HEK293 (cell line): ENCODE results near the gene VPS37C.
A peak's percentile ranks its signal among the peaks of the same experiment; 100 is the strongest.

ENCODE experiments used
- CTCF ChIA-PET: fragments of 350-600 bp; formaldehyde crosslinking; extraction: SDS; loops from one replicate; lab custom pipeline; 2021; ENCODE audit warnings: antibody characterized with exemption; lab: Yijun Ruan, JAX
- POLR2A ChIA-PET: fragments of 300-600 bp; formaldehyde crosslinking; extraction: SDS; loops from one replicate; lab custom pipeline; 2020; ENCODE audit warnings: antibody characterized with exemption, inconsistent platforms; lab: Yijun Ruan, JAX
- H3K27ac ChIP-seq: fragments of 200-500 bp; sonication (Bioruptor generic); 2 replicates; pipeline ENCODE4 v1.5.1; 2014; ENCODE audit warnings: low read depth, low read length, control low read depth, inconsistent platforms; ENCODE audit errors: extremely low read depth
- H3K36me3 ChIP-seq, 2 experiments: fragments of 200-500 bp in 1 of 2; sonication (Bioruptor generic) in 1 of 2; 1 replicate in 1 of 2; 2 replicates in 1 of 2; pipeline ENCODE4 v1.5.1; 2014 to 2017; ENCODE audit warnings: inconsistent platforms in 2 of 2, low read length in 2 of 2; ENCODE audit not compliant: control insufficient read depth in 2 of 2, insufficient read depth in 1 of 2
- H3K4me1 ChIP-seq: fragments of 200-500 bp; sonication (Bioruptor generic); 2 replicates; pipeline ENCODE4 v1.5.1; 2014; ENCODE audit warnings: mild to moderate bottlenecking, low read length, inconsistent platforms; ENCODE audit not compliant: control insufficient read depth, insufficient read depth
- H3K4me3 ChIP-seq: 2 replicates; pipeline ENCODE4 v1.5.1; 2011; ENCODE audit warnings: low read depth, mild to moderate bottlenecking, control low read depth, low read length, moderate library complexity
- H3K9me3 ChIP-seq: fragments of 200-500 bp; sonication (Bioruptor generic); 2 replicates; pipeline ENCODE4 v1.5.1; 2014; ENCODE audit warnings: low read depth, low read length, inconsistent platforms; ENCODE audit not compliant: control insufficient read depth, insufficient read depth
- BCL11A ChIP-seq: fragments of 450-650 bp; formaldehyde crosslinking; IDR thresholded peaks from 2 replicates; pipeline ENCODE4 v1.5.1; 2016; ENCODE audit warnings: low read depth, missing biosample characterization, missing genetic modification characterization
- KLF1 ChIP-seq: fragments of 450-650 bp; formaldehyde crosslinking; IDR thresholded peaks from 2 replicates; pipeline ENCODE4 v1.5.1; 2016; ENCODE audit warnings: missing biosample characterization, missing genetic modification characterization
- KLF17 ChIP-seq: fragments of 450-650 bp; formaldehyde crosslinking; IDR thresholded peaks from 2 replicates; pipeline ENCODE4 v1.5.1; 2016; ENCODE audit warnings: missing biosample characterization, missing genetic modification characterization
- OVOL3 ChIP-seq: fragments of 450-650 bp; formaldehyde crosslinking; IDR thresholded peaks from 2 replicates; pipeline ENCODE4 v1.5.1; 2016; ENCODE audit warnings: missing biosample characterization, missing genetic modification characterization
- ZNF169 ChIP-seq: fragments of 450-650 bp; formaldehyde crosslinking; IDR thresholded peaks from 2 replicates; pipeline ENCODE4 v1.5.1; 2016; ENCODE audit warnings: missing biosample characterization, missing genetic modification characterization
- ZNF175 ChIP-seq: fragments of 450-650 bp; formaldehyde crosslinking; IDR thresholded peaks from 2 replicates; pipeline ENCODE4 v1.5.1; 2016; ENCODE audit warnings: missing biosample characterization, missing genetic modification characterization
- ZNF530 ChIP-seq: fragments of 450-650 bp; formaldehyde crosslinking; IDR thresholded peaks from 2 replicates; pipeline ENCODE4 v1.5.1; 2016; ENCODE audit warnings: low read depth, missing biosample characterization, missing genetic modification characterization
- ZNF585B ChIP-seq: fragments of 450-650 bp; formaldehyde crosslinking; IDR thresholded peaks from 2 replicates; pipeline ENCODE4 v1.5.1; 2016; ENCODE audit warnings: missing biosample characterization, missing genetic modification characterization
- ZNF677 ChIP-seq: fragments of 450-650 bp; IDR thresholded peaks from 2 replicates; pipeline ENCODE4 v1.5.0; 2018; ENCODE audit warnings: missing biosample characterization, mild to moderate bottlenecking, missing genetic modification characterization, moderate library complexity
- ZNF768 ChIP-seq: fragments of 450-650 bp; formaldehyde crosslinking; IDR thresholded peaks from 2 replicates; pipeline ENCODE4 v1.5.1; 2018; ENCODE audit warnings: missing biosample characterization, mild to moderate bottlenecking, missing genetic modification characterization
- TF ChIP-seq, protein P1 (sequence below): IDR thresholded peaks from 2 replicates; pipeline ENCODE4 v1.6.1; 2011; ENCODE audit warnings: mild to moderate bottlenecking, low read depth, low read length, borderline replicate concordance
- TF ChIP-seq, protein P2 (sequence below): fragments of 450-650 bp; formaldehyde crosslinking; IDR thresholded peaks from 2 replicates; pipeline ENCODE4 v1.5.1; 2016; ENCODE audit warnings: missing biosample characterization, missing genetic modification characterization

Gene VPS37C

DNA sequence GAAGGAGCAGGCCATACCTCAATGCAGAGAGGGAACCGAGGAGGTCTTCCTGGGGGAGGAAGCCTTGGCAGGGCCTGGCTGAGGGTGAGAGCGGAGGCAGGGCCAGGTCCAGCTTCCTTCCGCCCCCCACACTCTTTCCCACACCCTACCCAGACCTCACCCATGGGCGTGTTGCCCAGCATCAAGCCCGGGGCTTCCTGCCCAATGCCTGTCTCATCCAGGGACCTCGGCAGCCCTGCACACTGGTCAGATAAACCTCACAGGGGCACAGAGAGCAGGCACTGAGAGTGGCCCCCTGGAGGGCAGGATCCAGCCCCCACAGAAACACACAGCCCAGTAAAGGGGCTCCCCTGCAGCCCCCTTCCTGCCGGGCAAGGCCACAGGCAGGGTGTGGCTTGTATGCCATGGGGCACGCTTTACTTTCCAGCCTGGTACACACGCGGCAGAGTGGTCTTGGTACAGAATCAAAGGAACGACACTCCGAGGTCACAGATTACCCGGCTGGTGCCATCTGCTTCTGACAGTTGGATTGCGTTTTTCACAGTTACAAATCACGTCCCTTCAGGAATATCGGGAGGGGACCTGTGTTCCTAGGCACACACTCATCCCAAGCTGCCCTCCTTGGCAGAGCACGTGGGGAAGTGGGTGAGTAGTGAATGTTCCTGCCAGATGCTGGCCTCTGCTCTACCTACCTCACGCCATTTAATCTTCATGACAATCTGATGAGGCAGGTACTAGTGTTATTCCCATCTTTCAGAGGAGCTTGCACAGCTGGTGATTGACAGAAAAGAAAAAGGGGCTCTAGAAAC, 79.0 kb downstream of the VPS37C start:
- no peak overlapping the region for H3K27ac ChIP-seq
- TF ChIP-seq KLF1 (tag by site-specific recombination) (peak; percentile 31; the same call in 1 of the 2 replicates), ZNF677 (tag by site-specific recombination) (no peak)
- CTCF ChIA-PET, result no interaction called here
- no peaks in the 10 kb centered on the region for H3K4me1 ChIP-seq
- no peaks in the 10 kb centered on the region for H3K9me3 ChIP-seq
- H3K36me3 ChIP-seq, result no peaks in the 10 kb centered on the region
- H3K4me3 ChIP-seq, result no peak overlapping the region
- POLR2A ChIA-PET, result no interaction called here

DNA sequence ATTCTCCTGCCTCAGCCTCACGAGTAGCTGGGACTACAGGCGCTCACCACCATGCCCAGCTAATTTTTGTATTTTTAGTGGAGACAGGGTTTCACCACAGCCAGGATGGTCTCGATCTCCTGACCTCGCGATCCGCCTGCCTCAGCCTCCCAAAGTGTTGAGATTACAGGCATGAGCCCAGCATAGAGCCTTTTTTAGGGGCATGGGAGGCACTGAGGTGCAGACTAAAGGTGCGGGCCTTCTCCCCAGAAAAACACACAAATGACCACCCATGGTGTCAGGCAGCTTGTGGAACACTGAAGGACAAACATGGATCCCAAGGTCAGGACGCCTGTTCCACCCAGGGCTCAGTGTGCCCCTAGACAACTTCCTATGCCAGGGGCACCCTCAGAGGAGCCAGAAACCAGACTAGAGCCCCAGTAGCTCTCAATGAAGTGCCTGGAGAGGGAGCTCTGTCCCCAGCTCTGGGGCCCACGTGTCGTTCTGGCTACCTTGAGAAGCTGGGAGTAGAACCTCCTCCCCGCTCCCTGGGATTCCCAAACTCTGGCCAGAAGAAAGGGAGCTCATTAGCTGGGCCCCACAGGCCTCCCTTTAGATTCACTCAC, 80.1 kb downstream of the VPS37C start:
- H3K27ac ChIP-seq, result no peak overlapping the region
- H3K9me3 ChIP-seq, result no peaks in the 10 kb centered on the region
- ChIA-PET POLR2A (interaction anchor here (0.7 kb wide), 1 partner anchor 115 kb away, joined by 4 read pairs; no protein-coding TSS in a partner anchor), CTCF (no interaction called here)
- no peaks in the 10 kb centered on the region for H3K4me1 ChIP-seq
- H3K36me3 ChIP-seq, result no peaks in the 10 kb centered on the region
- H3K4me3 ChIP-seq, result no peak overlapping the region
- no peak for TF ChIP-seq ZNF585B (tag by site-specific recombination)
- TF ChIP-seq, protein P1, sequence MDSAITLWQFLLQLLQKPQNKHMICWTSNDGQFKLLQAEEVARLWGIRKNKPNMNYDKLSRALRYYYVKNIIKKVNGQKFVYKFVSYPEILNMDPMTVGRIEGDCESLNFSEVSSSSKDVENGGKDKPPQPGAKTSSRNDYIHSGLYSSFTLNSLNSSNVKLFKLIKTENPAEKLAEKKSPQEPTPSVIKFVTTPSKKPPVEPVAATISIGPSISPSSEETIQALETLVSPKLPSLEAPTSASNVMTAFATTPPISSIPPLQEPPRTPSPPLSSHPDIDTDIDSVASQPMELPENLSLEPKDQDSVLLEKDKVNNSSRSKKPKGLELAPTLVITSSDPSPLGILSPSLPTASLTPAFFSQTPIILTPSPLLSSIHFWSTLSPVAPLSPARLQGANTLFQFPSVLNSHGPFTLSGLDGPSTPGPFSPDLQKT, result no peak
- no peak for TF ChIP-seq ZNF175 (tag by site-specific recombination)
- TF ChIP-seq ZNF530 (tag by site-specific recombination), result no peak
- TF ChIP-seq KLF17 (tag by site-specific recombination), result no peak
- TF ChIP-seq ZNF169 (tag by site-specific recombination), result no peak

GRCh38 chr11:61080526-61080925, 80.7 kb downstream of the VPS37C start:
- ChIA-PET POLR2A (interaction anchor here (0.7 kb wide), 2 partner anchors 16 to 115 kb away, joined by 4 read pairs; no protein-coding TSS in a partner anchor), CTCF (no interaction called here)
- Histone ChIP-seq H3K36me3 (no peaks in the 10 kb centered on the region), H3K4me3 (no peak overlapping the region), H3K4me1 (no peaks in the 10 kb centered on the region), H3K27ac (no peak overlapping the region), H3K9me3 (no peaks in the 10 kb centered on the region)
- TF ChIP-seq ZNF169 (tag by site-specific recombination) (no peak), BCL11A (tag by site-specific recombination) (no peak), ZNF768 (tag by site-specific recombination) (no peak), OVOL3 (tag by site-specific recombination) (no peak)
- TF ChIP-seq, protein P2, sequence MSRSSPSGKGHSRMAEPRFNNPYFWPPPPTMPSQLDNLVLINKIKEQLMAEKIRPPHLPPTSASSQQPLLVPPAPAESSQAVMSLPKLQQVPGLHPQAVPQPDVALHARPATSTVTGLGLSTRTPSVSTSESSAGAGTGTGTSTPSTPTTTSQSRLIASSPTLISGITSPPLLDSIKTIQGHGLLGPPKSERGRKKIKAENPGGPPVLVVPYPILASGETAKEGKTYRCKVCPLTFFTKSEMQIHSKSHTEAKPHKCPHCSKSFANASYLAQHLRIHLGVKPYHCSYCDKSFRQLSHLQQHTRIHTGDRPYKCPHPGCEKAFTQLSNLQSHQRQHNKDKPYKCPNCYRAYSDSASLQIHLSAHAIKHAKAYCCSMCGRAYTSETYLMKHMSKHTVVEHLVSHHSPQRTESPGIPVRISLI (tag by site-specific recombination), result no peak
